SK-N-SH (cell line): ENCODE results near the gene ARHGEF11. TPM values are rescaled to one million over a fixed set of nuclear protein-coding genes. Genes with fewer than 3 reads are reported as not detected.

Experiments
- CTCF ChIA-PET: fragments of 300-600, 350-600 bp; formaldehyde crosslinking; extraction: SDS; loops from one replicate; lab custom pipeline; 2021; lab: Yijun Ruan, JAX
- POLR2A ChIA-PET: fragments of 350-600 bp; sonication (Branson Sonifier 250); formaldehyde crosslinking; extraction: SDS; loops from one replicate; lab custom pipeline; 2020; ENCODE audit warnings: antibody characterized with exemption, inconsistent platforms; lab: Yijun Ruan, JAX
- DNase-seq: peaks from one replicate; pipeline ENCODE4 v3.0.0; 2012
- H2AFZ ChIP-seq: fragments of 200-600 bp; sonication (generic); 2 replicates; pipeline ENCODE4 v1.8.1; 2016; ENCODE audit warnings: antibody characterized with exemption, mild to moderate bottlenecking, low read depth
- H3F3A ChIP-seq: fragments of 200-600 bp; sonication (generic); replicated peaks from 2 replicates; pipeline ENCODE3; 2016; ENCODE audit warnings: antibody characterized with exemption, mild to moderate bottlenecking; ENCODE audit not compliant: insufficient read depth
- H3K27ac ChIP-seq, 2 experiments: fragments of 200-500 bp in 1 of 2; fragments of 200-600 bp in 1 of 2; sonication (Bioruptor generic) in 1 of 2; sonication (generic), shearing (Covaris generic) in 1 of 2; 2 replicates each; pipeline versions ENCODE4 v1.5.1 to v1.6.1; 2014 to 2016; ENCODE audit warnings: low read depth in 2 of 2, inconsistent platforms in 1 of 2, low read length in 1 of 2, mild to moderate bottlenecking in 1 of 2, mixed read lengths in 1 of 2
- H3K27me3 ChIP-seq: fragments of 200-600 bp; sonication (generic), shearing (Covaris generic); 2 replicates; pipeline ENCODE4 v1.6.1; 2016; ENCODE audit warnings: mixed run types; ENCODE audit not compliant: insufficient read depth
- H3K36me3 ChIP-seq, 2 experiments: fragments of 200-500 bp in 1 of 2; fragments of 200-600 bp in 1 of 2; sonication (Bioruptor generic) in 1 of 2; sonication (generic) in 1 of 2; replicated peaks in 1 of 2; 2 replicates each; pipeline versions ENCODE3 to v1.5.1; 2014 to 2016; ENCODE audit warnings: low read length in 1 of 2, mild to moderate bottlenecking in 1 of 2; ENCODE audit not compliant: insufficient read depth in 2 of 2, control insufficient read depth in 1 of 2
- H3K4me1 ChIP-seq, 2 experiments: fragments of 200-500 bp in 1 of 2; fragments of 200-600 bp in 1 of 2; sonication (Bioruptor generic) in 1 of 2; sonication (generic), shearing (Covaris generic) in 1 of 2; 2 replicates each; pipeline versions ENCODE4 v1.5.1 to v1.6.1; 2014 to 2016; ENCODE audit warnings: low read depth in 1 of 2, low read length in 1 of 2, mixed run types in 1 of 2; ENCODE audit not compliant: insufficient read depth in 2 of 2, control insufficient read depth in 1 of 2
- H3K4me2 ChIP-seq: fragments of 200-600 bp; sonication (generic), shearing (Covaris generic); 2 replicates; pipeline ENCODE4 v1.6.1; 2017; ENCODE audit warnings: mixed run types
- H3K4me3 ChIP-seq, 2 experiments: fragments of 200-500 bp in 1 of 2; fragments of 200-600 bp in 1 of 2; sonication (Bioruptor generic) in 1 of 2; sonication (generic), shearing (Covaris generic) in 1 of 2; 2 replicates each; pipeline versions ENCODE4 v1.5.1 to v1.8.1; 2014 to 2016; ENCODE audit warnings: low read depth in 2 of 2, inconsistent platforms in 1 of 2, low read length in 1 of 2, mild to moderate bottlenecking in 1 of 2, mixed read lengths in 1 of 2, moderate library complexity in 1 of 2
- H3K79me2 ChIP-seq: fragments of 200-600 bp; sonication (generic); 2 replicates; pipeline ENCODE4 v1.8.1; 2017; ENCODE audit warnings: mild to moderate bottlenecking; ENCODE audit not compliant: insufficient read depth
- H3K9ac ChIP-seq: fragments of 200-600 bp; sonication (generic); 2 replicates; pipeline ENCODE4 v1.6.1; 2017; ENCODE audit warnings: mixed run types
- H3K9me2 ChIP-seq: fragments of 200-600 bp; sonication (generic); 2 replicates; pipeline ENCODE4 v1.6.1; 2017; ENCODE audit warnings: mixed run types
- H3K9me3 ChIP-seq: fragments of 200-600 bp; sonication (generic); 2 replicates; pipeline ENCODE4 v1.6.1; 2017; ENCODE audit warnings: mixed run types, mild to moderate bottlenecking, moderate library complexity
- H4K20me1 ChIP-seq: fragments of 200-600 bp; sonication (generic); 2 replicates; pipeline ENCODE4 v1.6.1; 2017; ENCODE audit warnings: mild to moderate bottlenecking, mixed run types; ENCODE audit not compliant: insufficient read depth
- EZH2phosphoT487 ChIP-seq: fragments of 200-600 bp; sonication (generic); IDR thresholded peaks from 2 replicates; pipeline ENCODE4 v1.6.1; 2017; ENCODE audit warnings: low read depth, mixed run types, mild to moderate bottlenecking, antibody characterized with exemption, moderate library complexity, borderline replicate concordance
- FOXJ3 ChIP-seq: sonication (generic); formaldehyde crosslinking; IDR thresholded peaks from 2 replicates; pipeline ENCODE4 v1.5.1; 2020; ENCODE audit warnings: mild to moderate bottlenecking, missing genetic modification reagents
- FOXM1 ChIP-seq: IDR thresholded peaks from 2 replicates; pipeline ENCODE4 v1.4.0; 2012; ENCODE audit warnings: low read depth, mild to moderate bottlenecking
- GABPA ChIP-seq: IDR thresholded peaks from 2 replicates; pipeline ENCODE4 v1.4.0; 2012; ENCODE audit warnings: low read depth, mild to moderate bottlenecking
- GATA2 ChIP-seq: sonication (generic); formaldehyde crosslinking; IDR thresholded peaks from 2 replicates; pipeline ENCODE4 v1.5.0; 2020; ENCODE audit warnings: mild to moderate bottlenecking, missing genetic modification reagents
- MEF2A ChIP-seq: IDR thresholded peaks from 2 replicates; pipeline ENCODE4 v1.4.0; 2012; ENCODE audit warnings: low read depth, borderline replicate concordance
- MXI1 ChIP-seq: IDR thresholded peaks from 2 replicates; pipeline ENCODE4 v1.6.1; 2012; ENCODE audit warnings: mild to moderate bottlenecking, low read depth, low read length, improper control_type of control experiment
- NRF1 ChIP-seq: IDR thresholded peaks from 2 replicates; pipeline ENCODE4 v1.6.1; 2012; ENCODE audit warnings: low read depth, mild to moderate bottlenecking, low read length
- RAD21 ChIP-seq: IDR thresholded peaks from 2 replicates; pipeline ENCODE4 v1.6.1; 2012; ENCODE audit warnings: mild to moderate bottlenecking, low read length
- RFX5 ChIP-seq: IDR thresholded peaks from 2 replicates; pipeline ENCODE4 v1.6.1; 2012; ENCODE audit warnings: mild to moderate bottlenecking, improper control_type of control experiment, low read length
- RXRA ChIP-seq: IDR thresholded peaks from 2 replicates; pipeline ENCODE4 v1.4.0; 2012; ENCODE audit warnings: low read depth, mild to moderate bottlenecking, borderline replicate concordance
- SMC3 ChIP-seq: IDR thresholded peaks from 2 replicates; pipeline ENCODE4 v1.6.1; 2012; ENCODE audit warnings: low read depth, low read length, improper control_type of control experiment
- WGBS: methylation state at CpG from one replicate; pipeline ENCODE4 v1.1.6; 2017; ENCODE audit warnings: low lambda C conversion rate; 5-methylcytosine and 5-hydroxymethylcytosine counted together
- polyA plus RNA-seq, 3 experiments: library from polyadenylated mRNA; depleted of rRNA; stranded (reverse); fragments of >200 nt; gene quantifications; 2 replicates each; pipeline ENCODE4 v1.2.3, GENCODE V29; 2012
- TF ChIP-seq, protein P1 (sequence below): IDR thresholded peaks from 2 replicates; pipeline ENCODE4; 2012
- TF ChIP-seq, protein P2 (sequence below): IDR thresholded peaks from 2 replicates; pipeline ENCODE4 v1.4.0; 2012; ENCODE audit warnings: low read depth, borderline replicate concordance
- TF ChIP-seq, protein P3 (sequence below): fragments of 150-350 bp; IDR thresholded peaks from 2 replicates; pipeline ENCODE4 v1.6.1; 2016; ENCODE audit warnings: mild to moderate bottlenecking, low read depth, low read length

Gene ARHGEF11
- polyA plus RNA-seq, 1 of the 3 experiments (the other 2 are of a cell fraction) = 19.0 TPM

DNA sequence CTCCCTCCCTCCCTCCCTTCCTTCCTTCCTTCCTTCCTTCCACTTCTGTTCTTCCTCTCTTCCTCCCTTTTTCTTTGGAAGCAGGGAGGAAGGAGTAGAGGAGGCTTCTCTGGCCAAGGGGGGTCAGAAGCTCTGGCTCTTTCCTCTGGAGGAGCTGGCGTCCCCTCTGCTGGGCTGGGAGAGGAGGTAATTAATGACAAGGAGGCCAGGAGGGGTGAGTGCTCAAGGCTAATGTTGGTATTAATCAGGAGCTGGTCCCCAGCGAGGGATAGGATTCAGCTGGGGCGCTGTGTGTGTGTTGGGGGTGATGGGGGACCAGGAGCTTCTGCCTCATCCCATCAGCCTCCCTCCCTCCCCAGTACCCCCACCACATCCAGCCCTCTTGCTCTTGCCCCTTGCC is 158.2 kb downstream of the ARHGEF11 start:
- DNase-seq = peak; percentile 44
- Histone ChIP-seq H3K4me3 (no peak overlapping the region), H3K9me2 (no peaks in the 10 kb centered on the region), H3K79me2 (no peaks in the 10 kb centered on the region), H3K4me2 (no peak overlapping the region), H4K20me1 (no peaks in the 10 kb centered on the region), H3K4me1 (peaks cover 0 to 50% of the 10 kb centered on the region in 2 experiments; a peak in 1 of 4 replicates), H3K9me3 (no peaks in the 10 kb centered on the region), H3K36me3 (no peaks in the 10 kb centered on the region), H3F3A (peaks cover 16% of the 10 kb centered on the region), H2AFZ (no peak overlapping the region), H3K27ac (peak overlapping the region in 1 of 2 experiments; percentile 4; a peak in 1 of 4 replicates), H3K9ac (no peak overlapping the region), H3K27me3 (no peaks in the 10 kb centered on the region; the same call in 1 of the 2 replicates)
- POLR2A ChIA-PET = interaction anchor here (0.8 to 2.9 kb wide), 2 partner anchors 27 to 86 kb away, joined by 4 to 27 read pairs; partner anchors contain the start of genes INSRR and NTRK1
- CTCF ChIA-PET = interaction anchor here (1.2 to 21.6 kb wide), 11 partner anchors 20 to 197 kb away, joined by 3 to 455 read pairs (median 114); partner anchors contain the start of genes INSRR, ISG20L2, METTL25B and MRPL24
- TF ChIP-seq EZH2phosphoT487 = no peak
- no peak for TF ChIP-seq RXRA
- no peak for TF ChIP-seq FOXJ3 (CRISPR knock-in tag)
- WGBS = 46% methylated on average over 3 of the region's 3 CpGs

DNA sequence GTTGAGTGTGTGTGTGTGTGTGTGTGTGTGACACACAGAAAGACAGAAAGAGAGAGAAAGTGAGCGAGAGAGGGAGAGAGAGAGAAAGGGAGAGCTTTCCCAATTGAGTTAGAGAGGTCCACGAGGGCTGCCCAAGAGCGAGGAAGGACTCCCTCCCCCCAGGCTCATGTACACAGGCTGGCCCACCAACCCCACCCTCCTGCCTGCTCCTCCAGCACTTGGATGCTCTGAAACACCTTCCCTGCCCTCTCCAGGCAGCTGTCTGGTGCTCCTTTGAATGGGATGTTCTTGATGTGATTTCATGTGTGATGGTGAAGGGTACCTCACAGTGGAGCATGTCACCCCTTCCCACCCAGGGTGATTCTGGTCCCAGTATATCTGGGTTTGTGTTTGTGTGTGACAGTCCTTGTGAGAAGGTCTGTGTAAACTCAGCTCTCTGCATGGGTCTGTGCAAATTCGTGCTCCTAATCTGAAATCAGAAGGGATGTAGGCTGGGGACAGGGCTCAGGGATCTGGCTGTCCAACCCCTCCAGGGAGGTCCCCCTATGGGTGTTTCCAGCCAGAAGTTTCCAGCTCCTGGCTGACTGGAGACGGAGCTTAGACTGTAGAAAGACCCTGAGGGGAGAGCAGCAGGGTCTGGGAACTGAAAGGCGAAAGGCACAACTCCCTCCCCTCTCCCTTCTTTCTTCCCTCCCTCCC is 158.8 kb downstream of the ARHGEF11 start:
- Histone ChIP-seq H3K27me3 (no peaks in the 10 kb centered on the region; the same call in 1 of the 2 replicates), H3K4me1 (peaks cover 0 to 56% of the 10 kb centered on the region in 2 experiments; a peak in 1 of 4 replicates)
- POLR2A ChIA-PET = interaction anchor here (1.0 to 2.9 kb wide), 2 partner anchors 26 to 29 kb away, joined by 3 to 27 read pairs; partner anchors contain the start of genes INSRR and NTRK1

DNA sequence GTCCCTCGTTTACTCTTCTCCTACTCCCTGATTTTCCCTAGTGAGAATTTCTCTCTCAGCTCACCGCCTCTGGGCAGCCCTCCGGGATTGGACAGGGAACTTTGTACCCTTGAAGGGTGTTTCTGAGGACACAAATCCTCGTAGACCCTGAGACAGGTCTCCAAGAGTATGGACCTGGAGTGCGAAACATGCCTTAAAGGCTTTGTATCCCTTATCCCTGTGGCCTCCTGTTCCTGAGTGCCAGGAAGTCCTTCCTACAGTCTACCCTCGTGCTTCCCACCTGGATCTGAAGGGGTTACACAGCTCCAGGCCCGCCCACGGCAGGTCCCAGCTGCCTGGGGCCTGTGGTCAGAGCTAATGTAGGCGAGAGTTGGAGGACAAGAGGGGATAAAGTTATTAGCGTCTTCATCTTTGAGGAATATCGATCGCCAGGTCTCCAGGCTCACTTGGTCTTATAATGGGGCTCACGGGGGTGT is 159.6 kb downstream of the ARHGEF11 start:
- no peak overlapping the region for H2AFZ ChIP-seq
- no peak for DNase-seq
- H4K20me1 ChIP-seq = no peaks in the 10 kb centered on the region
- POLR2A ChIA-PET = interaction anchor here (1.0 to 2.9 kb wide), 2 partner anchors 25 to 28 kb away, joined by 3 to 27 read pairs; partner anchors contain the start of genes INSRR and NTRK1
- no peaks in the 10 kb centered on the region for H3K9me3 ChIP-seq
- CTCF ChIA-PET = interaction anchor here (0.9 to 21.6 kb wide), 11 partner anchors 15 to 195 kb away, joined by 3 to 455 read pairs (median 114); partner anchors contain the start of genes INSRR, ISG20L2, METTL25B and NTRK1
- no peak overlapping the region for H3K4me3 ChIP-seq
- H3K4me1 ChIP-seq = peaks cover 0 to 56% of the 10 kb centered on the region in 2 experiments; a peak in 1 of 4 replicates
- H3K9me2 ChIP-seq = no peaks in the 10 kb centered on the region
- H3K4me2 ChIP-seq = no peak overlapping the region
- no peaks in the 10 kb centered on the region for H3K79me2 ChIP-seq
- no peaks in the 10 kb centered on the region for H3K36me3 ChIP-seq
- H3K27ac ChIP-seq = no peak overlapping the region
- 84% methylated on average over 13 of the region's 13 CpGs for WGBS
- H3K27me3 ChIP-seq = no peaks in the 10 kb centered on the region; the same call in 1 of the 2 replicates
- peaks cover 7% of the 10 kb centered on the region for H3F3A ChIP-seq
- no peak overlapping the region for H3K9ac ChIP-seq
- TF ChIP-seq RFX5 = no peak
- no peak for TF ChIP-seq MXI1
- TF ChIP-seq GABPA = no peak
- no peak for TF ChIP-seq NRF1
- TF ChIP-seq, protein P1, sequence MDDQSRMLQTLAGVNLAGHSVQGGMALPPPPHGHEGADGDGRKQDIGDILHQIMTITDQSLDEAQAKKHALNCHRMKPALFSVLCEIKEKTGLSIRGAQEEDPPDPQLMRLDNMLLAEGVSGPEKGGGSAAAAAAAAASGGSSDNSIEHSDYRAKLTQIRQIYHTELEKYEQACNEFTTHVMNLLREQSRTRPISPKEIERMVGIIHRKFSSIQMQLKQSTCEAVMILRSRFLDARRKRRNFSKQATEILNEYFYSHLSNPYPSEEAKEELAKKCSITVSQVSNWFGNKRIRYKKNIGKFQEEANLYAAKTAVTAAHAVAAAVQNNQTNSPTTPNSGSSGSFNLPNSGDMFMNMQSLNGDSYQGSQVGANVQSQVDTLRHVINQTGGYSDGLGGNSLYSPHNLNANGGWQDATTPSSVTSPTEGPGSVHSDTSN = no peak
- TF ChIP-seq, protein P2, sequence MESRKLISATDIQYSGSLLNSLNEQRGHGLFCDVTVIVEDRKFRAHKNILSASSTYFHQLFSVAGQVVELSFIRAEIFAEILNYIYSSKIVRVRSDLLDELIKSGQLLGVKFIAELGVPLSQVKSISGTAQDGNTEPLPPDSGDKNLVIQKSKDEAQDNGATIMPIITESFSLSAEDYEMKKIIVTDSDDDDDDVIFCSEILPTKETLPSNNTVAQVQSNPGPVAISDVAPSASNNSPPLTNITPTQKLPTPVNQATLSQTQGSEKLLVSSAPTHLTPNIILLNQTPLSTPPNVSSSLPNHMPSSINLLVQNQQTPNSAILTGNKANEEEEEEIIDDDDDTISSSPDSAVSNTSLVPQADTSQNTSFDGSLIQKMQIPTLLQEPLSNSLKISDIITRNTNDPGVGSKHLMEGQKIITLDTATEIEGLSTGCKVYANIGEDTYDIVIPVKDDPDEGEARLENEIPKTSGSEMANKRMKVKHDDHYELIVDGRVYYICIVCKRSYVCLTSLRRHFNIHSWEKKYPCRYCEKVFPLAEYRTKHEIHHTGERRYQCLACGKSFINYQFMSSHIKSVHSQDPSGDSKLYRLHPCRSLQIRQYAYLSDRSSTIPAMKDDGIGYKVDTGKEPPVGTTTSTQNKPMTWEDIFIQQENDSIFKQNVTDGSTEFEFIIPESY = no peak
- TF ChIP-seq MEF2A = no peak
- no peak for TF ChIP-seq SMC3
- no peak for TF ChIP-seq RAD21
- no peak for TF ChIP-seq RXRA
- no peak for TF ChIP-seq FOXM1

More for the DNA sequence above, 158.8 kb downstream of the ARHGEF11 start:
- CTCF ChIA-PET = interaction anchor here (1.0 to 21.6 kb wide), 12 partner anchors 20 to 196 kb away, joined by 3 to 455 read pairs (median 60); partner anchors contain the start of genes INSRR, ISG20L2, METTL25B and MRPL24
- WGBS = 62% methylated on average over 6 of the region's 6 CpGs
- no peak overlapping the region for H3K9ac ChIP-seq
- H3K4me3 ChIP-seq = no peak overlapping the region
- peaks cover 15% of the 10 kb centered on the region for H3F3A ChIP-seq
- no peak overlapping the region for H3K4me2 ChIP-seq
- peak; percentile 53 for TF ChIP-seq GATA2 (CRISPR knock-in tag)
- TF ChIP-seq, protein P3, sequence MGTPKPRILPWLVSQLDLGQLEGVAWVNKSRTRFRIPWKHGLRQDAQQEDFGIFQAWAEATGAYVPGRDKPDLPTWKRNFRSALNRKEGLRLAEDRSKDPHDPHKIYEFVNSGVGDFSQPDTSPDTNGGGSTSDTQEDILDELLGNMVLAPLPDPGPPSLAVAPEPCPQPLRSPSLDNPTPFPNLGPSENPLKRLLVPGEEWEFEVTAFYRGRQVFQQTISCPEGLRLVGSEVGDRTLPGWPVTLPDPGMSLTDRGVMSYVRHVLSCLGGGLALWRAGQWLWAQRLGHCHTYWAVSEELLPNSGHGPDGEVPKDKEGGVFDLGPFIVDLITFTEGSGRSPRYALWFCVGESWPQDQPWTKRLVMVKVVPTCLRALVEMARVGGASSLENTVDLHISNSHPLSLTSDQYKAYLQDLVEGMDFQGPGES = no peak
- TF ChIP-seq, all 33 proteins: peak for 1
- Histone ChIP-seq H3K79me2 (no peaks in the 10 kb centered on the region), H3K9me3 (no peaks in the 10 kb centered on the region), H3K36me3 (no peaks in the 10 kb centered on the region), H2AFZ (no peak overlapping the region), H4K20me1 (no peaks in the 10 kb centered on the region), H3K27ac (peak overlapping the region in 1 of 2 experiments; percentile 16; a peak in 1 of 4 replicates), H3K9me2 (no peaks in the 10 kb centered on the region)
- DNase-seq = peak; percentile 64
